Testis (tissue), 2 donors: ENCODE results near the gene FAM25G.

ENCODE experiments used
- POLR2A ChIP-seq: fragments of 450-650 bp; IDR thresholded peaks from one replicate; pipeline ENCODE4 v1.6.1; 2017; ENCODE audit warnings: antibody characterized with exemption, mild to moderate bottlenecking, moderate library complexity
- TF ChIP-seq, protein P1 (sequence below), 3 experiments: fragments of 450-650 bp in 2 of 3; fragments of 200-600 bp in 1 of 3; sonication (generic) in 1 of 3; IDR thresholded peaks; one replicate each; pipeline ENCODE4 v1.5.1; 2016 to 2019; ENCODE audit warnings: antibody characterized with exemption in 3 of 3, mild to moderate bottlenecking in 2 of 3, moderate library complexity in 1 of 3

DNA sequence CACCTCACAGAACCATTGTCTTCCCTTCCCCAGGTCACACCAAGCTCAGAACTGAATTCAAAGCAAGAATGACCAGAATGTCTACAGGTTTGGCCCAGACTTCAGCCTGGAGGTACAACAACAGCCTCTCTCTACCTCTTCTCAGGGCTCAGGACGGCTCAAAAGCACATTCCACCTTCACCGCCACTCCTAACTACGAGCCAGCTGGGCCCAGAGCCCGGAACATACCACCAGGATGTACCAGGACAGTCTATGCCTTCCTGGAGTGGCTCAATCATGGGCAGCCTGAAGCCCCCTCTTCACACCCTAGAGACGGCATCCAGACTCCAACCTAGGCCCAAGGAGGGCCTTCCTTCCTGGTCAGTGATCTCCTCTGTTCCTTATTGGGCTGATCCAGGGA lies 49.1 kb downstream of the FAM25G start:
- TF ChIP-seq, protein P1, sequence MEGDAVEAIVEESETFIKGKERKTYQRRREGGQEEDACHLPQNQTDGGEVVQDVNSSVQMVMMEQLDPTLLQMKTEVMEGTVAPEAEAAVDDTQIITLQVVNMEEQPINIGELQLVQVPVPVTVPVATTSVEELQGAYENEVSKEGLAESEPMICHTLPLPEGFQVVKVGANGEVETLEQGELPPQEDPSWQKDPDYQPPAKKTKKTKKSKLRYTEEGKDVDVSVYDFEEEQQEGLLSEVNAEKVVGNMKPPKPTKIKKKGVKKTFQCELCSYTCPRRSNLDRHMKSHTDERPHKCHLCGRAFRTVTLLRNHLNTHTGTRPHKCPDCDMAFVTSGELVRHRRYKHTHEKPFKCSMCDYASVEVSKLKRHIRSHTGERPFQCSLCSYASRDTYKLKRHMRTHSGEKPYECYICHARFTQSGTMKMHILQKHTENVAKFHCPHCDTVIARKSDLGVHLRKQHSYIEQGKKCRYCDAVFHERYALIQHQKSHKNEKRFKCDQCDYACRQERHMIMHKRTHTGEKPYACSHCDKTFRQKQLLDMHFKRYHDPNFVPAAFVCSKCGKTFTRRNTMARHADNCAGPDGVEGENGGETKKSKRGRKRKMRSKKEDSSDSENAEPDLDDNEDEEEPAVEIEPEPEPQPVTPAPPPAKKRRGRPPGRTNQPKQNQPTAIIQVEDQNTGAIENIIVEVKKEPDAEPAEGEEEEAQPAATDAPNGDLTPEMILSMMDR (IDR thresholded peaks at IDR 0.05): no peak
- no peak for TF ChIP-seq POLR2A
